B cell (primary cell): Measurements from ENCODE around the gene KHDC4.

Source experiments
- CTCF ChIP-seq: fragments of 200-600 bp; IDR thresholded peaks from one replicate; pipeline ENCODE4 v1.8.0; 2022; ENCODE audit warnings: antibody characterized with exemption, mild to moderate bottlenecking
- EZH2 ChIP-seq: IDR thresholded peaks from 2 replicates; pipeline ENCODE4 v1.6.1; 2012; ENCODE audit warnings: borderline replicate concordance, low read depth, mild to moderate bottlenecking, moderate library complexity, low read length; ENCODE audit not compliant: insufficient read depth, poor library complexity, severe bottlenecking

- TF ChIP-seq CTCF (no peak), EZH2 (no peak)
Observed at GRCh38 chr1:155877945-155878344, 56.3 kb downstream of the KHDC4 start.
